ENCODE measurements around the gene THEM5. TPM values are rescaled to one million over a fixed set of nuclear protein-coding genes. Genes with fewer than 3 reads are reported as not detected.

THEM5 gene
- total RNA-seq, 1 experiment from 2014 or later = not detected

DNA sequence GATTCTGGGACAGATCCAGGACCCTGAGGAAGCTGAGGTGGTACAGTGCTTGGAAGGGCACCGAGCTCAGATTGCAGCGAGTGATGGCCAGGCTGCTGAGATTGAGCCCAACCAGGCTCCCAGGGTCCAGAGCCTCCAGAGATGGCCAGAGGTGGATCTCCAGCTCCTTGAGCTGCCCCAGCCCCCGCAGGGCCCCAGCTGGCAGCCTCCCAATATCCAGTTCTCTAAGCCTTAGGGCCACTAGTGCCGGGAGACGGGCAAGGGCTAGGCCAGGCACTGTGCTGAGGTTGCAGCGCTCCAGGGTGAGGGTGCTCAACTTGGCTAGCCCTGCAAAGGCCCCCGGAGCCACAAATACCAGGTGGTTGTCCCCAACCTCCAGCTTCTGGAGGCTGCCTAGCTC is 51.7 kb downstream of the THEM5 start:
- Histone ChIP-seq H3K36me3 (no peaks in the 10 kb centered on the region), H3K4me3 (no peak overlapping the region), H3K27me3 (peaks cover 19% of the 10 kb centered on the region), H3K9me3 (no peaks in the 10 kb centered on the region)
- DNase-seq = no peak

DNA sequence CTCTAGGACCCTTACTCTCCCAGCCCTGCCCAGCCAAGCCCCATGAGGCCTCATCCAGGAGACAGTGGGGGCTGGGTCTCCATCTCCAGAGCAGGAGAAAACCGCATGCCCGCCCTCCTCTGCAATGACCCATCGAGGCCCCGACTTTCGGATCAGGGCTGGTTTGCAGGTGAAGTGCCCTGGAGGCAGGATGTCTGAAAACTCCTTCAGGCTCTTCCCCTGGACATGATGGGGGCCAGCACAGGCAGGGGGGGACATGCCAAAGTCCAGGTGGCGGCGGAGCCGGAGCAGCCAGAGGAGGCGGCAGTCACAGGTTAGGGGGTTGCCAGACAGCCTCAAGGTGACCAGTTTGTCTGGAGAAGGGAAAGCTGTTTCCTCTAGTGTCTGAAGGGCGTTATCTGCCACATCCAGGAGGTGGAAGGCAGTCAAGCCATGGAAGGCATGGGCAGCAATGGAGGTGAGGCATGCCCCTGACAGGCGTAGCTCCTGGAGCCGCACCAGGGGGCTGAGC is 52.1 kb downstream of the THEM5 start:
- DNase-seq = no peak
- Histone ChIP-seq H3K4me3 (no peak overlapping the region), H3K36me3 (no peaks in the 10 kb centered on the region), H3K27me3 (peaks cover 19% of the 10 kb centered on the region), H3K9me3 (no peaks in the 10 kb centered on the region)

DNA sequence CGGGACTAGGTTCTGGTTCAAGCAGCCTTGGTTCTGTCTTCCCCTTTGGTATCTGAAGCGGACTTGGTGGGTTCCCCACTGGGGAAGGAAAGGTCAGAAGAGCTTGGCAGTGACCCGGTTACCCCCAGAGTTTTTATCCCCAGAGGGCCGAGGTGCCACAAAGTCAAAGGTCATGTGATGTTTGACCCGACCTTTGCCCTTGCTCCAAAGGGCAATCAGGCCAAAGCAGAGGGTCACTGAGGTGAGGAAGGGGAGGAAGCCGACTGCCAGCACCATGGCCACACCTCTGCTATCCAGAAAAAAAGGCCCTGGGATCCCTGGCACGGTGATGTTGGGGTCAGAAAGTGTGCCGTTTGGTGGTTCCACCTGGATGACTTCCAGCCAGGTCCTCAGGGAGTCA is 52.7 kb downstream of the THEM5 start:
- Histone ChIP-seq H3K36me3 (no peaks in the 10 kb centered on the region), H3K9me3 (no peaks in the 10 kb centered on the region), H3K27me3 (peaks cover 19% of the 10 kb centered on the region), H3K4me3 (no peak overlapping the region)
- no peak for DNase-seq

DNA sequence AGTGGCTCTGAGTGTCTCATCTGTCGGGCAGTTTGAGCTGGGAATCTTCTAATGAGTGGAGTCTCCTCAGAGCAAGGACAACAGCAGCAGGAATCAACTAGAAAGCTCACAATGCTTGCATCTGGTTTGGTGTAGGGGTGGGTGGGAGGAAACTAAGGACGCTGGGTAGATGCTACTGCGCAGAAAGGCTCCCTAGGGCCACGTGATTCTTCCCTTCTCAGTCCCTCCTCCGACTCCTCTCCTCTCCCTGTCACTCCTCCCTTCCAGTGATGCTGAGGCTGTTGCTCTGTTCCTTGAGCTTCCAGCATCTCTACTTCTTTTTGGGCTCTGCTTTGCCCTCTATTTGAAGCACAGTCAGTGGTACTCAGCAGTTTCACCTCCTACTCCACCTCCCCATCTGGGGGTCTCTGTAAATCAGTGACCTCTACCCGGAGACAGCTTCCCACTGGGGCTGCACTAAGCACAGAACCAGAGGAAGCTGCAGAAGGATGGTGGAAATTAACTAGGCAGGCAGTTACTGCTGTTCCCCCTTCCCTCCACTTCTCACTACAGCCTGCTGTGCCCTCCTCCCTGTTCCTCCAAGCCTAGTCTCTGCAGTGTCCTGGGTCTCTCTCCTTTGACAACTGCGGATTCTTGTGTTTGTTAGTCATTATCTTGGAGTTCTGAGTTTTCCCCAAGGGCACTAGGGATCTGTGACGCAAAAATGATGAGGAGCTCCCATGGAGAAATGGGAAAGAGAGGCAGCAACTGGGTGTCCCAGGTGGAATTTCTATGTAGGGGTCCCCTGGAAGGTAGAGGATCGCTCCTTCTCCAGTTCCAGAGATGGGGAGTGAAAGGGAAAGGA is 54.1 kb downstream of the THEM5 start:
- no peak overlapping the region for H3K4me3 ChIP-seq
- no peak for DNase-seq
- H3K27me3 ChIP-seq = peaks cover 19% of the 10 kb centered on the region
- no peaks in the 10 kb centered on the region for H3K36me3 ChIP-seq
- no peaks in the 10 kb centered on the region for H3K9me3 ChIP-seq

DNA sequence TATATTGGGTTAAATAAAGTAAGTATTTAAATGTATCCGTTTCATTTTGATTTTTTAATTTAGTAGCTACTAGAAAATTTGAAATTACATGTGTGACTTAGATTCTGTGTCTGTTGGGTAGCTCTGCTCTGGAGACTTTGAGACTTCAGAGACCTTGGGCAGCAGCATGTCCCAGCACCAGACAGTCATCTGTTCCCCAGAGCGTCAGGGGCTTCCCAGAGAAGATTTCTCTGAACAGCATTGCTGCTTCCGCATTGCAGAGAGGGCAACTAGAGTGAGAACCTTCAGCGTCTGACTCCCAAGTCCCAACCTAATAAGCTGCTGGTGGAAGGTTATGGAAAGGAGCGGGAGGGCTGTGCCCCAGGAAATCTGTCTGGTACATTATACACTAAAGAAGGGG is 54.9 kb downstream of the THEM5 start:
- Histone ChIP-seq H3K27me3 (peaks cover 19% of the 10 kb centered on the region), H3K9me3 (no peaks in the 10 kb centered on the region), H3K4me3 (no peak overlapping the region), H3K36me3 (no peaks in the 10 kb centered on the region)
- DNase-seq = no peak

Other genes starting within 250 kb of the THEM5 start
- gene SNX27, start 241.7 kb downstream of the THEM5 start, total RNA-seq (2014; rRNA removed; shearing (Covaris generic); ENCODE audit: low replicate concordance) = 17.1 and 44.5 TPM in 2 replicates
- not detected in 2 replicates for gene CELF3, start 136.9 kb downstream of the THEM5 start, total RNA-seq (2014; rRNA removed; shearing (Covaris generic); ENCODE audit: low replicate concordance)
- not detected in 2 replicates for gene RIIAD1, start 132.2 kb downstream of the THEM5 start, total RNA-seq (2014; rRNA removed; shearing (Covaris generic); ENCODE audit: low replicate concordance)
- gene MRPL9, start 90.2 kb downstream of the THEM5 start, total RNA-seq (2014; rRNA removed; shearing (Covaris generic); ENCODE audit: low replicate concordance) = 121 and 167 TPM in 2 replicates
- gene TDRKH, start 63.2 kb downstream of the THEM5 start, total RNA-seq (2014; rRNA removed; shearing (Covaris generic); ENCODE audit: low replicate concordance) = 14.1 and 23.5 TPM in 2 replicates
- not detected in 2 replicates for gene LINGO4, start 48.3 kb downstream of the THEM5 start, total RNA-seq (2014; rRNA removed; shearing (Covaris generic); ENCODE audit: low replicate concordance)
- 0.63 TPM in 1 of 2 replicates, not detected in the other for gene RORC, start 21.9 kb downstream of the THEM5 start, total RNA-seq (2014; rRNA removed; shearing (Covaris generic); ENCODE audit: low replicate concordance)
- not detected in 2 replicates for gene C2CD4D, start 13.9 kb downstream of the THEM5 start, total RNA-seq (2014; rRNA removed; shearing (Covaris generic); ENCODE audit: low replicate concordance)
- gene THEM4, start 55.8 kb upstream of the THEM5 start, total RNA-seq (2014; rRNA removed; shearing (Covaris generic); ENCODE audit: low replicate concordance) = 22.9 and 30.2 TPM in 2 replicates
- gene S100A10, start 140.1 kb upstream of the THEM5 start, total RNA-seq (2014; rRNA removed; shearing (Covaris generic); ENCODE audit: low replicate concordance) = 213 and 271 TPM in 2 replicates
- 347 and 507 TPM in 2 replicates for gene S100A11, start 183.3 kb upstream of the THEM5 start, total RNA-seq (2014; rRNA removed; shearing (Covaris generic); ENCODE audit: low replicate concordance)
- gene TCHHL1, start 235.4 kb upstream of the THEM5 start, total RNA-seq (2014; rRNA removed; shearing (Covaris generic); ENCODE audit: low replicate concordance) = not detected in 2 replicates

Measured in MG63 (cell line).